H1 (cell line): ENCODE results near the gene RPS6KB2.

Experiments
- CTCF ChIP-seq, 3 experiments: IDR thresholded peaks; 1 replicate in 2 of 3; 2 replicates in 1 of 3; pipeline versions ENCODE4 v1.5.1 to v1.6.1; 2011; ENCODE audit warnings: low read length in 3 of 3, mild to moderate bottlenecking in 3 of 3, inconsistent platforms in 2 of 3, low read depth in 1 of 3, moderate library complexity in 1 of 3; ENCODE audit not compliant: insufficient read depth in 1 of 3; ENCODE audit errors: control extremely low read depth in 1 of 3
- EZH2 ChIP-seq: fragments of 200-600 bp; sonication (generic); IDR thresholded peaks from 2 replicates; pipeline ENCODE4 v1.7.1; 2012; ENCODE audit warnings: low read depth, mild to moderate bottlenecking, moderate library complexity, low read length, inconsistent platforms; ENCODE audit not compliant: severe bottlenecking
- MAX ChIP-seq: IDR thresholded peaks from 2 replicates; pipeline ENCODE4 v1.6.1; 2012; ENCODE audit warnings: inconsistent platforms
- RBBP5 ChIP-seq: IDR thresholded peaks from 2 replicates; pipeline ENCODE4 v1.7.1; 2012; ENCODE audit warnings: low read depth, mild to moderate bottlenecking, inconsistent platforms, low read length, moderate library complexity, borderline replicate concordance
- SIN3A ChIP-seq, 2 experiments: IDR thresholded peaks in 1 of 2; conservative IDR thresholded peaks in 1 of 2; 2 replicates each; pipeline ENCODE4 v1.6.1; 2011 to 2012; ENCODE audit warnings: low read length in 2 of 2, improper control_type of control experiment in 1 of 2, low read depth in 1 of 2, mild to moderate bottlenecking in 1 of 2
- TCF12 ChIP-seq: IDR thresholded peaks from 2 replicates; pipeline ENCODE4 v1.6.1; 2011; ENCODE audit warnings: low read depth, mild to moderate bottlenecking, low read length

DNA sequence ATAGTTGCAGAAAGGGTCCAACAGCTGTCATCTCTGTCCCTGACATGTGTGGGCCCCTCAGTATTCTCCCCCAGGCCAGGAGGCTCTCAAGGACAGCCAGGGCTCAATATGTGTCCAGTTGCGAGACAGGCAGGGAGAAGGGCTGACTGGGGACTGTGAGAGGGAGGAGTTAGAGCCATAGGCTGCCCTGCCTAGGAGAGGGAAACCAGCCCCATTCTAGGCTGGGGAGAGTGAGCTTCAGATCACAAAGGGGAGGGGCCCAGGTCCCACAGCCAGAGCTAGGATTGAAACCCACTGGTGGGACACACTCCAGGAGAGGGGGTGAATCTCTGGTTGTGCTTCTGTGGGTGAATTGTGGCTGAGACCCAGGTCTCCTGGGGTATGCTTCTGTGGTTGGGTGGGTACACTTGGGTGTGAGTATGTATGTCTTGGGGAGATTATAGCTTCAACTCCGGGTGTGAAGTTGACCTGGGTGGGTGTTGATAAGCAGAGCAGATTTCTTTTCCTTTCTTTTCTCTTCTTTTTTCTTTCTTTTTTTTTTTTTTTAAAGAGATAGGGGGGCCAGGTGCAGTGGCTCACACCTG is 14.9 kb upstream of the RPS6KB2 start:
- TF ChIP-seq EZH2 (no peak), CTCF (IDR thresholded peaks at IDR 0.05; ENCODE audit: control extremely low read depth in 1 of 3, insufficient read depth in 1 of 3, low read depth in 1 of 3, low read length in 3 of 3) (no peak), TCF12 (no peak), MAX (no peak), RBBP5 (no peak), SIN3A (conservative IDR thresholded peaks at IDR 0.05 in 1 of 2, IDR thresholded peaks at IDR 0.05 in 1 of 2; ENCODE audit: low read depth in 1 of 2, low read length in 2 of 2) (no peak)
